Mesenteric fat pad (tissue), 1 donor: ENCODE data around the gene CGRRF1. TPM values are rescaled to one million over a fixed set of nuclear protein-coding genes. Genes with fewer than 3 reads are reported as not detected.
A peak's percentile ranks its signal among the peaks of the same experiment; 100 is the strongest.

Experiments
- DNase-seq: peaks from one replicate; pipeline ENCODE4 v3.0.0-alpha.2; 2020; ENCODE audit warnings: low spot score
- long read RNA-seq: library from polyadenylated mRNA; unstranded; transcript quantifications from one replicate; pipeline ENCODE4 v2.0.0, GENCODE V29; 2020
- total RNA-seq: library from RNA; stranded (reverse); fragmentation: NEBNext Ultra II Directional; extraction: Animal tissue kit (Norgen Biotek cat#: 25700); gene quantifications from one replicate; pipeline ENCODE4 v1.2.1, GENCODE V29; 2021
- donor health status: DM: yes; HTN: yes; CAD: no.

The CGRRF1 gene, protein sequence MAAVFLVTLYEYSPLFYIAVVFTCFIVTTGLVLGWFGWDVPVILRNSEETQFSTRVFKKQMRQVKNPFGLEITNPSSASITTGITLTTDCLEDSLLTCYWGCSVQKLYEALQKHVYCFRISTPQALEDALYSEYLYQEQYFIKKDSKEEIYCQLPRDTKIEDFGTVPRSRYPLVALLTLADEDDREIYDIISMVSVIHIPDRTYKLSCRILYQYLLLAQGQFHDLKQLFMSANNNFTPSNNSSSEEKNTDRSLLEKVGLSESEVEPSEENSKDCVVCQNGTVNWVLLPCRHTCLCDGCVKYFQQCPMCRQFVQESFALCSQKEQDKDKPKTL
- 23.3 TPM for total RNA-seq
- long read RNA-seq, transcript CGRRF1-201 (6 exons, 2,057 nt) = major isoform, 51 of 74 reads
- long read RNA-seq, partial matches to known transcripts = 4 of 74 reads
- long read RNA-seq, other reads (novel, unspliced or antisense) = 16 of 74 reads

DNA sequence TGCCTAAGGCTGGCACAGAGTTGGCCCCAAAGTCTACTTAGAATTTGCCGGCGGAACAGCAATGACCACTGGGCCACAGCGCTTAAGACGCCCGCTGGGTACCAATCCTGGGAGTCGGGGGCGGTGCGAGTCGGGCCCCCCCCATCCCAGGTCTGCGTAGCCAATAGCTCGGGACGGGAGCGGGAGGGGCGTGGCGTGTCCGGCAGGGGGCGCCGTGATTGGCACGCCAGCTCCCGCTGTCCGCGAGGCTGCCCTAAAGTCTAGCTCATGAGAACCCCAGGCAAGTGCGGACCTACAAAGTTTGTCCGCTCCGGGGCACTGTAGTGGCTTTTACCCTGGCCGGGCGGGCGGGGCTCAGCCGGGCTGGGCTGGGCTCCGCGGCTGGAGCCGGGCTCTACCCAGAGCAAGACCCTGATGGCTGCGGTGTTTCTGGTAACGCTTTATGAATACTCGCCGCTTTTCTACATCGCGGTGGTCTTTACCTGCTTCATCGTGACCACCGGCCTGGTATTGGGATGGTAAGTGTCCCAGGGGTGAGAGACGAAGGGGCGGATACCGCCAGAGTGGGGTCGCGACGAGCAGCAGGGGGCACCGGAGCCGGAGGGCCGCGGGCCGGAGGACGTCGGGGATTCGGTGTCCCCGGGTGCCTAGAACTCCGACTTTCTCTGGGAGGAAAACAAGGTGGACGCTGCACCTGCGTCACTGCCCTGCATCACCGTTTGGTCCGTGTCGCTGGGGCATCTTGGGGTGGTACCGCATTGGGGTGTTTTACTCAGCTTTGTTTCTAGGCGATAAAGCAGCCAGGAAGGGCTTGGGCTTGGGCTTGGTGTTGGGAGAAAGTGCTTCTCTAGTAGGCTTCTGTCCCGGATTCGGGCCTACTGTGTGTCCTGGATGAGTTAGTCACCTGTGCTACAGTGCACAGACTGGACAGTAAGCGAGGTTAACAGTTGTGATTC lies at the start of gene CGRRF1:
Gene CGRRF1 (plus strand): TSS at position 361 of the 956 bp plus-strand sequence. CDS start 54 bp downstream, at position 415.
- DNase-seq = peak; percentile 99

DNA sequence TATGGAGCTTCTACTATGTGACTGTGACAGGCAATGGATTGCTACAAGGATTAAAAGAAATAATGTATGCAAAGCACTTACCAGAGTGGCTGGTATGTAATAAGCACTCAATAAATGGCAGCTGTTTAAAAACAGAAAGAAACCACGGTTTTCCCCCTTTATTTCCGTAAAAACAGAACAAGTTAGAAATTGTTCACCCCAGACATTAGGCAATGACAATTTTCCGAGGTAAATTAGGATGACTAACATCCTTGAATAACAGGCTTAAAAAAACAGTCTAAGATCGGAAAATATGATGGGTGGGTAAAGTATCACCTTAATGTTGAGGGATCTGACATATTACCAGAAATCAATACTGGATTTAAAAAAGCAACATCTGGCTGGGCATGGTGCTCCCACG lies 47.7 kb upstream of the CGRRF1 start:
- DNase-seq = no peak

DNA sequence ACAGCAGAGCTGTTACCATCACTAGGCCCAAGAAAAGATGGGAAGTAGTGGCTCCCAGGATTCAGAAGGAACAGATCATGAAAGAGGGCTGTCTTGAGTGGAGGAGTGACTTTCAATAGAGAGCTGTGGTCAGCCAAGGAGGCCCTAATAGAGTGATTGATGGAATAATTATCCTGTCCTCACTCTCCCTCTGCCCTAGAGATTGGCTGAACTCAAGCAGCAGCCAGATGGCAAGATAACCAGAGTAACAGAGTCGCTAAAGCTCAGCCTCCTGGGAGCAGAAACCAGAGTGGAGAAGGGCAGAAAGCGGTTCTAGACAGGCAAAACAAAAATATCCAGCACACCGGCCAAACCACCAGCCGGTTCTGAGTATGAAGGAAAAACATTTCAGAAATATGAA lies 44.1 kb upstream of the CGRRF1 start:
- no peak for DNase-seq

DNA sequence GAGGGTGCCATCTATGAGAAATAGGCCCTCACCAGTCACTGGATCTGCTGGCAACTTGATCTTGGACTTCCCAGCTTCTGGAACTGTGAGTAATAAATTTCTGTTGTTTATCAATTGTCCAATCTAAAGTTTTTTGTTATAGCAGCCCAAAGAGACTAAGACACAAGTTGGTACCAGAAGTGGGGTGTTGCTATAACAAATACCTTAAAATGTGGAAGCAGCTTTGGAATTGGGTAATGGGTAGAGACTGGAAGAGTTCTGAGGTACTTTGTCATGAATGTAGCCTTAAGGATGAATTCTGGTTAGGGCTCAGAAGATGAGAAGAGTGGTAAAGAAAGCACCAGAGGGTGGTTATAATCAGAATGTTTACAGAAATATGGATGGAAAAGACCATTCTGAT lies 42.4 kb upstream of the CGRRF1 start:
- DNase-seq = no peak

- no peak for DNase-seq
These were observed 39.0 kb upstream of the CGRRF1 start for GRCh38 chr14:54470701-54471100.

GRCh38 chr14:54471641-54472040 lies 38.1 kb upstream of the CGRRF1 start:
- no peak for DNase-seq

DNA sequence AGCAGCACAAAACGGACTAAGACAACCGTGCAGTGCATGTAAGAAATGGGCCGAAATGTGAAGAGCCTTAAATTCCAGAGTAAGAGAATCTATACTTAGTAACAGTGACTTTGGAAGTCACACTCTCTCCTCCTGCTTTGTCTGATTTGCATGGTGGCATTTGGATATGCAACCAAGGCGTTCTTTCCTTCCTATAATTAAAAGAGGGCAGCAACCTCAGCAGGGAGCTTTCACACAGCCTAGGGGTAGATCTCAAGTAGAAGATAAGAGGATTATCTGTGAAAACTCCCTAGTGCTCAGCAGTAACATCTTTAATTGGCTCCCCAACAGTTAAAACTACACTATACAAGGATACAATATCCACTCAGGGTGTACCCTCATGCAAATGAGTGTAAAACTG lies 37.4 kb upstream of the CGRRF1 start:
- DNase-seq = no peak

DNA sequence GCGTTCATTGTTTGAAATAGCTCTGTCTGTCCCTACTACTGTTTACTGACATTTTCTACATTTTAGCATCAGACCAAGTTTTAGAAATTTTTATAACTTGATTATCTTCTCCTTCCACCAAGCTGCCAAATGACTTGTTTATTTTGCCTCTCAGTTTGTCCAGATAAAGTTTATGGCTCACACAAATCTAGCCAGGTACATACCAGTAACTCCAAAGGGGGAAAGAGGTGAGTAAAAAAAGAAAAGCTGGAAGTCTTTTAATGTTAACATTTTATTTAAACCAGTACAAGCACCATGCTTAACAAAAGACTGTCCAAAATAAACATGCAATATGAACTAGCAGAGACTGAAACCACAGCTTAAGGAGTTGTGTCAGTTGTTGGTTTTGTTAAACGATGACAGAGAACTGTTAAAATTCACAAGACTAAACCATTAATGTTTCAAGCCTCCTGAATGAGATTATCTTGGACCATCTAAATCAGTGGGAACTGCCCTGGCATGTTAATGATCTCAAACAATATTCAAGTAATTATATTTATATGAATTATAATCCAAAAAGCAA lies 35.4 kb upstream of the CGRRF1 start:
- no peak for DNase-seq

DNA sequence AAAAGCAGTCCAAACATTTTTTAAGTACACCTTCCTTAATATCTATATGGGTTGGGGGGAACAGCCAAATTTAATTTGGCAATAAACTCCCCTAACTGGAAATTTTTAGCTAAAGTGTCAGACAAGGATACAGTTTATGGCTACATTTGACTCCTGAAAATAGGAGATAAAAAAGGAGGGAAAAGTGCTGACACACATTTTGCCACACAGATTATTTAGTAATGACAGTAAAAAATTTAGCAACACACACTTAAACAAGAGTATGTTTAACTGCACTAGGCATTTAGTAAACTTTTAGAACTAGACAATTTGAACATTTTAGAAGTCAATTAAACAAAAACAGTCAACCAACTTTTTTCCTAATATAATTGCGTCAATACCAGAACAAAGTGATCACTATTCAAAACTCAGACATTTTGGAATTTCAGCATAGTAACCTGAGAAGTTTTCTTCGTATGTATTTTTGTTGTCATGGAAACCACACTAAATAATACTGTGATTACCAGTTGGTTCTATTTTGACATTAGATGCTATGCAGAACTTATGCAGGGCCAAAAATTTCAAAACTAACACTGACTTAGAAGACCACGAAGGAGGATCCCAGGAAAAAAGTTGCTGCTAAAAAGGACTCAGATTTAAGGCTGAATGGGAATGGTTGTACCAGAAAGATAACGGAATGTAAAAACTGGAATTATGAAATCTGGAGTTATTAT lies 34.4 kb upstream of the CGRRF1 start:
- no peak for DNase-seq

GRCh38 chr14:54475911-54476310 lies 33.8 kb upstream of the CGRRF1 start:
- DNase-seq = no peak

DNA sequence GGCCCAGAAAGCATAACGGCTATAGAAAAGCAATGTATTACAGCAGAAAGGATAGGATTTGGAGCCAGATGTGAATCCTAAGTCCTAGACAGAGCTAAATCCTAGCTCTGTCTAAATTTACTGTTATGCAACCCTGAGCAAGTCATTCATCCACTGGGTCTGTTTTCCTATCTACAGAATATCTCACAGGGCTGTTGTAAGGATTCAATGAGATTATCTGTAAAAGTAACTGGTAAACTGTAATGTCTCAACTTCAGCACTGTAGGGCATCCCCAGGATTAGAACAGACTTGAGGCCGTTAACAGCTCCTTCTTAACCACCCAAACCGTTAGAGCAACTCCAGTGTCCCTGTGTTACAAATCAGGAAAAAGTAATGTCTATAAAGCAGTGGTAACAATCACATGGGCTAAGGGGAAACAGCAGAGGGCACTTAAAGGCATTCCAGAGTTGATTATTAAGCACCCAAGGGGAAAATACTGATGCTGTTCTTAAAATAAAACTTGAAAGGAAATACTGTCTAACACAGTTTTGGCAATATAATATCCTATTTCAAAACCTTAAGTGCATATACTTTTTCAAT lies 31.0 kb upstream of the CGRRF1 start:
- no peak for DNase-seq

GRCh38 chr14:54480830-54481562 lies 28.7 kb upstream of the CGRRF1 start:
- no peak for DNase-seq

DNA sequence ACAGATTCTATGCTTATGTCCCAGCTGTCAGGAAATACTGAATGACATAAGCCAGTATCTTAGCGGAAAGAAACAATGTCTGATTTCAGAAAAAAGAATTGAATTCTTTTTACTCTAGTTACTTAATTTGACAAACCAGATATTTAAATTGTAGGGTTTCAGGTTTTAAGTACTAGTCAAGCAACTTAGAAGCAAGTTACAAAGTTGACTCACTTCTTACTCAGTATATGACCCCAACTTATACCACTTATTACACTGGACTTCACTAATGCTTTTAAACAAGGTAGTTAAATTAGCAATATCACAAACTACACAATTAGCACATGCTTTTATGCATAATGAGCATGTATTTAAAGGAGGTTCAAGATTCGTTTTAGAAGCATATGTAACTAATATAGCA lies 28.0 kb upstream of the CGRRF1 start:
- DNase-seq = no peak

GRCh38 chr14:54483073-54483745 lies 26.5 kb upstream of the CGRRF1 start:
- no peak for DNase-seq

DNA sequence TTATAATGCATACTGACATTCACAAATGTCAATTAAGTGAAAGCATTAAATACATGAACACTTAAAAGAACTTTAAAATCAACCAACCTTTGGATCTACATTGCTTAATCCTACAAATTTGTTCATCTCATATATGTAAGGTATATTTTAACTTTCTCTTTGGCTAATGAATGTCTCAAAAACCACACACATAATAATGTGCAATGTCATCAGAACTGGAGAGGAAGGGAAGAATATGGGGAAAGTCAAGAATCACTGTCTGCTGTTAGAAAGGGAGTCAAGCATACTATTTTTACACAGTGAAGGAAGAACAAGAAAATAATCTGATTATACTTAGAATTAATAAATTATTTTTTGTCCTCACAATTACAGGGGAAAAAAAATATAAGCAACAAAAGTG lies 25.9 kb upstream of the CGRRF1 start:
- no peak for DNase-seq

DNA sequence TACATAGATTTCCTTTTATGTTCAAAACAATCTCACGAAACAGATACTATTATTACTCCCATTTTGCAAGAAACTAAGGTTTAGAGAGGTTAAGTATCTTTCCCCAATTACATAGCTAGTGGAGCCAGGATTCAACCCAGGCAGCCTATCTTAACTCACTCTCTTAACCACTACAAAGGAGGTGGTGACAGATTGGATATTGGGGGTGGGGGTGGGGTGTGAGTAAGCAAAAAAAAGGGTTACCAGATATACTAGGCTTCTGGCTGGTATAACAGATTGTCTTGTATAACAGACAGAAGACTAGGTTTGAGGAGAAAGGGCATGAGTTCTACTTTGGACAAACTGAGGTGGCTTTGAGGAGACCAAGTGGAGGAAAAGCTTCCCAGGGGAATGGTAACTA lies 23.0 kb upstream of the CGRRF1 start:
- DNase-seq = no peak

- no peak for DNase-seq
These were observed 21.9 kb upstream of the CGRRF1 start for GRCh38 chr14:54487771-54488170.

DNA sequence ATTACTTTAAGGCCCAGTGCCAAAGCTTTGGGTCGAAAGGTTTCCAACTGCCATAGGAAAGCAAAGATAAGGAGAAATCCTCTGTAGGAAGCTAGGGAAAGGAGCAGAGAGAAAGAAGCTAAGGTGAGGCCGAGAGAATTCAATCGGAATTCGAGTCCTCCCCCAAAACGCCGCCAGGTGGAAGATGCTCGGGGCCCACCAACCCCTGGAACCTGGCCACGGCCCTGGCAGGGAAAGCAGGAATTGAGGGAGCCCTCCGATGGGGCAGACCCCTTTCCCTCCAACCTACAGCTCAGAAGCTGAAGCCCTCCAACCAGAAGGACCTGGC lies 21.4 kb upstream of the CGRRF1 start:
- no peak for DNase-seq

GRCh38 chr14:54488646-54489317 lies 20.9 kb upstream of the CGRRF1 start, which contains the start of gene GMFB:
Gene GMFB (minus strand): TSS chr14:54488980. CDS start chr14:54488927, 53 bp downstream.
- peak; percentile 97 for DNase-seq
